HG03457 (cell line): ENCODE measurements around the gene VPS33A.

ENCODE experiments used
- ATAC-seq: cut with Tn5 transposase; IDR thresholded peaks from one replicate; pipeline ENCODE4 v1.9.1; 2021; ENCODE audit warnings: moderate number of reproducible peaks; ENCODE audit not compliant: unreplicated experiment

The VPS33A gene

GRCh38 chr12:122184517-122184916, 81.8 kb downstream of the VPS33A start:
- no peak for ATAC-seq

GRCh38 chr12:122183588-122183940, 82.7 kb downstream of the VPS33A start:
- no peak for ATAC-seq

DNA sequence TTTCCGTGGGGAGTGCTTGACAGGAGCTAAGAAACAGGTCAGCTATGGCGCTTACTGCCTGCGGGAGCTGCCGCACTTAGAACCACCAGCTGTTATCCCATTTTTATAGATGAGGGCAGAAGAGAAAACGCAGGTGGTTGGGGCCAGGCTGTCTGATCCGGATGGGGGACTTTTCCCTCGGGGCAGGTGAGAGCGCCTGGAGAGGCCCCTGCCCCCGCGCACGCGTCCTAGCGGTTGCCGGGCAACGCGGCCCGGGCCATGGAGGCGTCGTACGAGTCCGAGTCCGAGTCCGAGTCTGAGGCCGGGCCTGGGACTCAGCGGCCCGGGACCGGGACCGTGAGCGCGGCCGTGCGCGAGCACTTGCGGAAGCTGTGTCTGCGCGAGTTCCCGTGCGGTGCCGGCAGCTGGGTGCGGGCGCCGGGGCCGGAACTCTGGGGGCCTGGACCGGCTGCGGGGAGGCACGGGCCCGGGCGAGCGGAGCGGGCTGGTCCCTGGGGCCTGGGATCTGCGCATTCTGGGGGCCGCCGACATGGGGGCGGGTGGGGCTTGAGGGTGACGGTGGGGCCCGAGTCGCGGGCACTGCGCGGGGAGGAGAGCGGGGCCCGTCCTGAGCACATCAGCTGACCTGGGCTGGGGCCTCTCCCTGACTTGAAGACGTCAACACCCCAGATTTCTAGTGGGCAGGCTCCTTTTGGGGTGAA, 83.3 kb downstream of the VPS33A start, which contains the start of gene LRRC43:
LRRC43 (plus strand) TSS at position 237 of the 701 bp plus-strand sequence; CDS start at position 259, 22 bp downstream.
- ATAC-seq, result no peak
